Endothelial cell of umbilical vein (primary cell): Measurements from ENCODE around the gene TAS2R5. TPM values are rescaled to one million over a fixed set of nuclear protein-coding genes. Genes with fewer than 3 reads are reported as not detected.

Experiments used
- BruUV-seq: library from RNA; stranded (reverse); fragments of 400-500 nt; replicated peaks from 2 replicates; lab custom pipeline; 2021; lab: Mats Ljungman, UMichigan
- CTCF ChIA-PET: fragments of 300-600, 350-600 bp; sonication (Branson Sonifier 250); formaldehyde crosslinking; loops from one replicate; lab custom pipeline; 2021; ENCODE audit warnings: antibody characterized with exemption, inconsistent platforms; lab: Charles Lee
- POLR2A ChIA-PET: fragments of 300-600, 350-600 bp; sonication (Branson Sonifier 250); formaldehyde crosslinking; loops from one replicate; lab custom pipeline; 2021; ENCODE audit warnings: antibody characterized with exemption, inconsistent platforms; lab: Charles Lee
- DNase-seq: peaks from one replicate; pipeline ENCODE4 v3.0.0-alpha.2; 2011; ENCODE audit warnings: low read depth, low spot score
- FAIRE-seq: peaks from 2 replicates; lab custom pipeline; 2011; peaks lifted over from hg19 to GRCh38; lab: Jason Lieb, UNC
- H2AFZ ChIP-seq: 2 replicates; pipeline ENCODE4 v1.6.0; 2012; ENCODE audit warnings: low read depth, low read length, control low read depth, inconsistent platforms
- H3K27ac ChIP-seq: 2 replicates; pipeline ENCODE4 v1.5.1; 2011; ENCODE audit warnings: low read depth, mild to moderate bottlenecking, control low read depth, low read length, moderate library complexity; ENCODE audit not compliant: insufficient read depth
- H3K27me3 ChIP-seq, 2 experiments: 2 replicates each; pipeline versions ENCODE4 v1.6.0 to v1.6.1; 2011; ENCODE audit warnings: low read length in 2 of 2, mixed read lengths in 1 of 2; ENCODE audit not compliant: control insufficient read depth in 2 of 2, insufficient read depth in 2 of 2
- H3K36me3 ChIP-seq, 2 experiments: 2 replicates in 1 of 2; 3 replicates in 1 of 2; pipeline ENCODE4 v1.5.1; 2011; ENCODE audit warnings: low read length in 2 of 2, mild to moderate bottlenecking in 1 of 2, moderate library complexity in 1 of 2; ENCODE audit not compliant: control insufficient read depth in 2 of 2, insufficient read depth in 2 of 2; ENCODE audit errors: extremely low read depth in 1 of 2
- H3K4me1 ChIP-seq: 3 replicates; pipeline ENCODE4 v1.5.1; 2011; ENCODE audit warnings: mild to moderate bottlenecking, low read length; ENCODE audit not compliant: control insufficient read depth, insufficient read depth; ENCODE audit errors: extremely low read depth
- H3K4me2 ChIP-seq: 2 replicates; pipeline ENCODE4 v1.6.1; 2011; ENCODE audit warnings: low read length, control low read depth, mixed read lengths; ENCODE audit not compliant: insufficient read depth
- H3K4me3 ChIP-seq, 3 experiments: fragments of 200-600 bp in 1 of 3; sonication (generic), shearing (Covaris generic) in 1 of 3; replicated peaks in 1 of 3; 2 replicates each; pipeline ENCODE4 v1.5.1; 2011 to 2016; ENCODE audit warnings: control low read depth in 3 of 3, low read length in 3 of 3, mild to moderate bottlenecking in 2 of 3, inconsistent platforms in 1 of 3, low read depth in 1 of 3, moderate library complexity in 1 of 3; ENCODE audit not compliant: insufficient read depth in 1 of 3
- H3K79me2 ChIP-seq: 2 replicates; pipeline ENCODE4 v1.6.0; 2012; ENCODE audit warnings: low read length, inconsistent platforms; ENCODE audit not compliant: control insufficient read depth, insufficient read depth
- H3K9ac ChIP-seq: replicated peaks from 2 replicates; pipeline ENCODE3; 2011; ENCODE audit warnings: low read length, control low read depth; ENCODE audit not compliant: insufficient read depth; ENCODE audit errors: extremely low read depth
- H3K9me1 ChIP-seq: replicated peaks from 3 replicates; pipeline ENCODE4 v1.6.0; 2011; ENCODE audit warnings: mild to moderate bottlenecking, low read length; ENCODE audit not compliant: control insufficient read depth, insufficient read depth; ENCODE audit errors: extremely low read depth
- H3K9me3 ChIP-seq: replicated peaks from 2 replicates; pipeline ENCODE4 v1.5.1; 2012; ENCODE audit warnings: low read length, inconsistent platforms; ENCODE audit not compliant: control insufficient read depth, insufficient read depth
- H4K20me1 ChIP-seq: replicated peaks from 2 replicates; pipeline ENCODE3; 2011; ENCODE audit warnings: mild to moderate bottlenecking, low read length; ENCODE audit not compliant: control insufficient read depth, insufficient read depth; ENCODE audit errors: extremely low read depth
- CTCF ChIP-seq, 2 donors: IDR thresholded peaks; 1 replicate in 1 of 2; 2 replicates in 1 of 2; pipeline ENCODE4 v1.5.1; 2011; ENCODE audit warnings: low read length in 2 of 2, mild to moderate bottlenecking in 2 of 2, moderate library complexity in 2 of 2, control low read depth in 1 of 2, inconsistent platforms in 1 of 2, low read depth in 1 of 2; ENCODE audit not compliant: insufficient read depth in 1 of 2; ENCODE audit errors: extremely low read depth in 1 of 2
- EZH2 ChIP-seq: IDR thresholded peaks from 2 replicates; pipeline ENCODE4 v1.6.1; 2012; ENCODE audit warnings: borderline replicate concordance, low read depth, mild to moderate bottlenecking, moderate library complexity, low read length, inconsistent platforms; ENCODE audit not compliant: severe bottlenecking
- FOS ChIP-seq: IDR thresholded peaks from 2 replicates; pipeline ENCODE4 v1.6.1; 2011; ENCODE audit warnings: mild to moderate bottlenecking, low read length, moderate library complexity, borderline replicate concordance; ENCODE audit not compliant: insufficient read depth
- GATA2 ChIP-seq: IDR thresholded peaks from 2 replicates; pipeline ENCODE4 v1.7.0; 2011; ENCODE audit warnings: low read depth, mild to moderate bottlenecking, moderate library complexity, mixed read lengths, low read length; ENCODE audit not compliant: insufficient read length, insufficient read depth
- JUN ChIP-seq: IDR thresholded peaks from 2 replicates; pipeline ENCODE4 v1.6.1; 2011; ENCODE audit warnings: borderline replicate concordance, low read depth; ENCODE audit not compliant: insufficient read length, insufficient read depth
- MAX ChIP-seq: IDR thresholded peaks from 2 replicates; pipeline ENCODE4 v1.6.1; 2011; ENCODE audit not compliant: insufficient read depth, insufficient read length
- MYC ChIP-seq: IDR thresholded peaks from one replicate; pipeline ENCODE4 v1.6.1; 2011; ENCODE audit warnings: mild to moderate bottlenecking, low read depth, low read length
- POLR2A ChIP-seq: IDR thresholded peaks from 2 replicates; pipeline ENCODE4 v1.6.1; 2012; ENCODE audit warnings: low read depth, mild to moderate bottlenecking, control low read depth, low read length
- POLR2AphosphoS5 ChIP-seq: IDR thresholded peaks from 2 replicates; pipeline ENCODE4 v1.6.1; 2012; ENCODE audit warnings: low read depth, mild to moderate bottlenecking, control low read depth, low read length, moderate library complexity; ENCODE audit not compliant: insufficient read depth
- dilution Hi-C: fragments of 300-500 bp; cut with MboI; formaldehyde crosslinking; loops from one replicate; pipeline ENCODE4 v1.15.0; 2019; ENCODE audit warnings: low sequenced_read_pairs; ENCODE audit not compliant: extremely low pct_ligation_motif_present
- intact Hi-C: fragments of 100-400 bp; cut with micrococcal nuclease; formaldehyde crosslinking; loops from one replicate; pipeline ENCODE4 v1.10.0; 2022
- polyA plus RNA-seq, 4 experiments: library from polyadenylated mRNA; depleted of rRNA in 3 of 4; stranded (reverse) in 3 of 4; unstranded in 1 of 4; fragments of >200 nt; gene quantifications; 2 replicates each; pipeline versions ENCODE4 v1.2.1 to v1.2.3, GENCODE V29; 2011 to 2012; ENCODE audit warnings: missing spikeins in 1 of 4
- total RNA-seq: library from RNA; stranded (reverse); gene quantifications from 2 replicates; pipeline ENCODE4 v1.2.3, GENCODE V29; 2021

TAS2R5 gene
- total and polyA plus RNA-seq, 2 donors (not counting 3 experiments of a cell fraction or from before 2014, with no cell fraction given), result 1.6 to 2.0 TPM

GRCh38 chr7:141742229-141742628 is 47.8 kb upstream of the TAS2R5 start:
- ChIA-PET CTCF (interaction anchor here (1.7 kb wide), 1 partner anchor 44 kb away, joined by 9 read pairs; no protein-coding TSS in a partner anchor), POLR2A (no interaction called here)
- Histone ChIP-seq H3K4me1 (peaks cover 14% of the 10 kb centered on the region), H3K9me1 (no peaks in the 10 kb centered on the region), H3K4me3 (no peak overlapping the region), H3K9me3 (no peaks in the 10 kb centered on the region), H3K4me2 (no peak overlapping the region), H3K36me3 (peaks cover 19 to 28% of the 10 kb centered on the region in 2 experiments), H3K9ac (no peak overlapping the region), H4K20me1 (no peaks in the 10 kb centered on the region), H2AFZ (no peak overlapping the region), H3K79me2 (peaks cover 36% of the 10 kb centered on the region), H3K27ac (no peak overlapping the region), H3K27me3 (no peaks in the 10 kb centered on the region)
- intact Hi-C loops, result no loop called here
- no TSS peak for BruUV-seq
- TF ChIP-seq POLR2A, result no peak
- TF ChIP-seq CTCF (IDR thresholded peaks at IDR 0.05; ENCODE audit: extremely low read depth in 1 of 2, insufficient read depth in 1 of 2, low read depth in 1 of 2, low read length in 2 of 2), result no peak
- TF ChIP-seq JUN, result no peak
- TF ChIP-seq MYC, result no peak
- no peak for TF ChIP-seq GATA2
- TF ChIP-seq FOS, result no peak
- no peak for TF ChIP-seq POLR2AphosphoS5
- TF ChIP-seq MAX, result no peak
- no peak for TF ChIP-seq EZH2
- dilution Hi-C loops, result no loop called here
- no peak for FAIRE-seq
- no peak for DNase-seq
